GM12875 (cell line): Measurements from ENCODE around the gene PRR36.
"Not testable (repeated sequence)": the region's sequence is repeated elsewhere in the genome, so short reads cannot be mapped to it uniquely, and the experiment has no call there.

ENCODE experiments used
- H3K4me3 ChIP-seq: one replicate; pipeline ENCODE4 v1.5.1; 2011; ENCODE audit warnings: low read depth, low read length, control low read depth
- CTCF ChIP-seq: IDR thresholded peaks from 2 replicates; pipeline ENCODE4 v1.5.1; 2011; ENCODE audit warnings: low read depth, mild to moderate bottlenecking, control low read depth, inconsistent platforms, low read length, moderate library complexity, borderline replicate concordance; ENCODE audit not compliant: insufficient read depth

The PRR36 gene

GRCh38 chr19:7859831-7860713 lies 14.1 kb downstream of the PRR36 start:
- TF ChIP-seq CTCF: no peak
- H3K4me3 ChIP-seq: no peak overlapping the region

- not testable (repeated sequence) for H3K4me3 ChIP-seq
These were observed 15.1 kb downstream of the PRR36 start for GRCh38 chr19:7859087-7859486.

GRCh38 chr19:7858109-7858770 lies 15.9 kb downstream of the PRR36 start:
- H3K4me3 ChIP-seq: no peak overlapping the region
- no peak for TF ChIP-seq CTCF

GRCh38 chr19:7857727-7858108 lies 16.5 kb downstream of the PRR36 start:
- H3K4me3 ChIP-seq: no peak overlapping the region
- no peak for TF ChIP-seq CTCF

GRCh38 chr19:7856679-7857663 lies 17.2 kb downstream of the PRR36 start:
- TF ChIP-seq CTCF: no peak
- H3K4me3 ChIP-seq: no peak overlapping the region

- no peak overlapping the region for H3K4me3 ChIP-seq
- no peak for TF ChIP-seq CTCF
These were observed 18.0 kb downstream of the PRR36 start for GRCh38 chr19:7856109-7856591.
